SK-N-SH treated with all-trans-retinoic acid at 6 μM for 48 hours (cell line): ENCODE results near the gene LAMP5.
A peak's percentile ranks its signal among the peaks of the same experiment; 100 is the strongest.

Experiments used
- ATAC-seq: fragments of 200-7000 bp; cut with Tn5 transposase; 3 replicates; pipeline ENCODE4 v1.9.1; 2020; ENCODE audit warnings: mild to moderate bottlenecking, moderate library complexity
- ARNTL ChIP-seq: fragments of 450-650 bp; formaldehyde crosslinking; IDR thresholded peaks from 2 replicates; pipeline ENCODE4 v1.5.0; 2020; ENCODE audit warnings: low read depth, mild to moderate bottlenecking, moderate library complexity, borderline replicate concordance
- BACH2 ChIP-seq: fragments of 250-450 bp; sonication (Bioruptor Pico); IDR thresholded peaks from 2 replicates; pipeline ENCODE4 v1.9.0; 2021; ENCODE audit warnings: mild to moderate bottlenecking, borderline replicate concordance
- CSDC2 ChIP-seq: fragments of 250-450 bp; sonication (Bioruptor Pico); IDR thresholded peaks from 2 replicates; pipeline ENCODE4 v1.5.0; 2020; ENCODE audit warnings: mild to moderate bottlenecking, moderate library complexity
- ESRRG ChIP-seq: fragments of 250-450 bp; sonication (Bioruptor Pico); IDR thresholded peaks from 2 replicates; pipeline ENCODE4 v1.6.1; 2021; ENCODE audit warnings: mild to moderate bottlenecking
- GLIS3 ChIP-seq: fragments of 250-450 bp; sonication (Bioruptor Pico); IDR thresholded peaks from 2 replicates; pipeline ENCODE4 v1.5.0; 2020; ENCODE audit warnings: mild to moderate bottlenecking, moderate library complexity
- ISL1 ChIP-seq: fragments of 250-450 bp; sonication (Bioruptor Pico); IDR thresholded peaks from 2 replicates; pipeline ENCODE4 v2.1.2; 2022; ENCODE audit warnings: mild to moderate bottlenecking, moderate library complexity
- OSR1 ChIP-seq: fragments of 250-450 bp; sonication (Bioruptor Pico); IDR thresholded peaks from 2 replicates; pipeline ENCODE4 v1.8.0; 2022; ENCODE audit warnings: moderate library complexity, mild to moderate bottlenecking, inconsistent platforms
- PATZ1 ChIP-seq: fragments of 250-450 bp; sonication (Bioruptor Pico); IDR thresholded peaks from 2 replicates; pipeline ENCODE4 v1.8.0; 2020; ENCODE audit warnings: mild to moderate bottlenecking, moderate library complexity, borderline replicate concordance
- POU6F1 ChIP-seq: fragments of 250-450 bp; sonication (Bioruptor Pico); IDR thresholded peaks from 2 replicates; pipeline ENCODE4 v1.8.0; 2021; ENCODE audit warnings: low read depth, mild to moderate bottlenecking, moderate library complexity, borderline replicate concordance
- PPARA ChIP-seq: fragments of 250-450 bp; sonication (Bioruptor Pico); IDR thresholded peaks from 2 replicates; pipeline ENCODE4 v1.5.0; 2020; ENCODE audit warnings: mild to moderate bottlenecking, borderline replicate concordance
- RARB ChIP-seq: fragments of 250-450 bp; sonication (Bioruptor Pico); IDR thresholded peaks from 2 replicates; pipeline ENCODE4 v1.8.0; 2021; ENCODE audit warnings: mild to moderate bottlenecking, moderate library complexity
- SNAI2 ChIP-seq: fragments of 250-450 bp; sonication (Bioruptor Pico); IDR thresholded peaks from 2 replicates; pipeline ENCODE4 v1.5.0; 2020; ENCODE audit warnings: mild to moderate bottlenecking, moderate library complexity
- TCF4 ChIP-seq: fragments of 250-450 bp; sonication (Bioruptor Pico); IDR thresholded peaks from 2 replicates; pipeline ENCODE4 v1.8.0; 2021; ENCODE audit warnings: mild to moderate bottlenecking, moderate library complexity, borderline replicate concordance
- TOX ChIP-seq: fragments of 250-450 bp; sonication (Bioruptor Pico); IDR thresholded peaks from 2 replicates; pipeline ENCODE4 v1.8.0; 2021; ENCODE audit warnings: mild to moderate bottlenecking, moderate library complexity, borderline replicate concordance
- ZC3H10 ChIP-seq: fragments of 250-450 bp; sonication (Bioruptor Pico); IDR thresholded peaks from 2 replicates; pipeline ENCODE4 v1.5.1; 2021; ENCODE audit warnings: mild to moderate bottlenecking, moderate library complexity
- ZFP3 ChIP-seq: fragments of 250-450 bp; sonication (Bioruptor Pico); IDR thresholded peaks from 2 replicates; pipeline ENCODE4 v1.5.0; 2020; ENCODE audit warnings: mild to moderate bottlenecking, moderate library complexity
- ZFP30 ChIP-seq: fragments of 450-650 bp; formaldehyde crosslinking; IDR thresholded peaks from 2 replicates; pipeline ENCODE4 v1.5.0; 2022; ENCODE audit warnings: mild to moderate bottlenecking, moderate library complexity
- ZNF565 ChIP-seq: fragments of 450-650 bp; formaldehyde crosslinking; conservative IDR thresholded peaks from 2 replicates; pipeline ENCODE4 v1.5.0; 2020; ENCODE audit warnings: low read depth, mild to moderate bottlenecking, moderate library complexity
- ZNF70 ChIP-seq: fragments of 450-650 bp; formaldehyde crosslinking; IDR thresholded peaks from 2 replicates; pipeline ENCODE4 v1.5.0; 2020; ENCODE audit warnings: mild to moderate bottlenecking, moderate library complexity
- ZNF8 ChIP-seq: fragments of 450-650 bp; formaldehyde crosslinking; IDR thresholded peaks from 2 replicates; pipeline ENCODE4 v1.5.0; 2020; ENCODE audit warnings: mild to moderate bottlenecking, moderate library complexity
- TF ChIP-seq, protein P1 (sequence below): fragments of 250-450 bp; sonication (Bioruptor Pico); IDR thresholded peaks from 2 replicates; pipeline ENCODE4 v1.5.0; 2020; ENCODE audit warnings: mild to moderate bottlenecking, moderate library complexity
- TF ChIP-seq, protein P2 (sequence below): fragments of 250-450 bp; sonication (Bioruptor Pico); IDR thresholded peaks from 2 replicates; pipeline ENCODE4 v1.5.1; 2021; ENCODE audit warnings: mild to moderate bottlenecking, moderate library complexity

The LAMP5 gene

DNA sequence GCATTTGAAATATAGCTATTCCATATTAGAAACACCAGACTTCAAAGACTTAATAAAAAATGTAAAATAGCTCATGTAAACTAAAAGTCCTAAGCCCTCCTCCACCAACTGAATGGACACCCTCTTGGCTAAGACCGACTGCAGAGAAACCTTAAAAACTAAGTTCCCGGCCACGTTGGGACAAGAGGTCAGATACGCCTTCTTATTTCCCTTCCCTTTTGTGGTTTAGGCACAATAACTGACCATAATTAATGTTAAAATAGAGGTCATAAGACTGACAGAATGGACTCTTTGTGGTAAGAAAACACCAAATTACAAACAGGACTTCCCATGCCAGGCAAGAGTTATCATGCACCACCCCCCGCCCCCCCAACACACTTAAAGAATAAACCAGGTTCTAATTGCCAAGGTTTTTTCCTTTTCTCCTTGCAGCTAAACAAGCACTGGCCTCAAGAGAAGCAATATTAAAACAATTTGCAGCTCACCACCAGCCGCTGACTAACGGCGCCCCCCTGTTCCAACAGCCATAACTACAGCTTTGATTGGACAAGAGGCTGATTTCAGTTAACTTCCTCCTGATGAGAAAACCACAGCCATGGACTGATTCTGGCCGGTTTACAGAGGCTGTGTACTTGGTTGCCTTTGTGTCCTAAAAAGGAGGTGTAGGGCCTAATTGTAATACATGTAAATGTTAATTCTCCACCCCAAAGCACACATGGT, 10.7 kb upstream of the LAMP5 start:
- TF ChIP-seq ARNTL (no peak), ZFP30 (CRISPR knock-in tag) (no peak), ISL1 (CRISPR knock-in tag) (no peak)
- peak; percentile 62 for ATAC-seq

GRCh38 chr20:9506280-9506821, 8.0 kb upstream of the LAMP5 start:
- no peak for ATAC-seq
- TF ChIP-seq, protein P1, sequence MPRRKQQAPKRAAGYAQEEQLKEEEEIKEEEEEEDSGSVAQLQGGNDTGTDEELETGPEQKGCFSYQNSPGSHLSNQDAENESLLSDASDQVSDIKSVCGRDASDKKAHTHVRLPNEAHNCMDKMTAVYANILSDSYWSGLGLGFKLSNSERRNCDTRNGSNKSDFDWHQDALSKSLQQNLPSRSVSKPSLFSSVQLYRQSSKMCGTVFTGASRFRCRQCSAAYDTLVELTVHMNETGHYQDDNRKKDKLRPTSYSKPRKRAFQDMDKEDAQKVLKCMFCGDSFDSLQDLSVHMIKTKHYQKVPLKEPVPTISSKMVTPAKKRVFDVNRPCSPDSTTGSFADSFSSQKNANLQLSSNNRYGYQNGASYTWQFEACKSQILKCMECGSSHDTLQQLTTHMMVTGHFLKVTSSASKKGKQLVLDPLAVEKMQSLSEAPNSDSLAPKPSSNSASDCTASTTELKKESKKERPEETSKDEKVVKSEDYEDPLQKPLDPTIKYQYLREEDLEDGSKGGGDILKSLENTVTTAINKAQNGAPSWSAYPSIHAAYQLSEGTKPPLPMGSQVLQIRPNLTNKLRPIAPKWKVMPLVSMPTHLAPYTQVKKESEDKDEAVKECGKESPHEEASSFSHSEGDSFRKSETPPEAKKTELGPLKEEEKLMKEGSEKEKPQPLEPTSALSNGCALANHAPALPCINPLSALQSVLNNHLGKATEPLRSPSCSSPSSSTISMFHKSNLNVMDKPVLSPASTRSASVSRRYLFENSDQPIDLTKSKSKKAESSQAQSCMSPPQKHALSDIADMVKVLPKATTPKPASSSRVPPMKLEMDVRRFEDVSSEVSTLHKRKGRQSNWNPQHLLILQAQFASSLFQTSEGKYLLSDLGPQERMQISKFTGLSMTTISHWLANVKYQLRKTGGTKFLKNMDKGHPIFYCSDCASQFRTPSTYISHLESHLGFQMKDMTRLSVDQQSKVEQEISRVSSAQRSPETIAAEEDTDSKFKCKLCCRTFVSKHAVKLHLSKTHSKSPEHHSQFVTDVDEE (CRISPR knock-in tag): no peak
- TF ChIP-seq ZNF70 (CRISPR knock-in tag) (no peak), PPARA (no peak)

- TF ChIP-seq ESRRG (CRISPR knock-in tag) (no peak), PATZ1 (CRISPR knock-in tag) (no peak), ZFP30 (CRISPR knock-in tag) (no peak)
- TF ChIP-seq, all 23 proteins: peak for 0
These were observed 7.4 kb upstream of the LAMP5 start for GRCh38 chr20:9506964-9507369.

DNA sequence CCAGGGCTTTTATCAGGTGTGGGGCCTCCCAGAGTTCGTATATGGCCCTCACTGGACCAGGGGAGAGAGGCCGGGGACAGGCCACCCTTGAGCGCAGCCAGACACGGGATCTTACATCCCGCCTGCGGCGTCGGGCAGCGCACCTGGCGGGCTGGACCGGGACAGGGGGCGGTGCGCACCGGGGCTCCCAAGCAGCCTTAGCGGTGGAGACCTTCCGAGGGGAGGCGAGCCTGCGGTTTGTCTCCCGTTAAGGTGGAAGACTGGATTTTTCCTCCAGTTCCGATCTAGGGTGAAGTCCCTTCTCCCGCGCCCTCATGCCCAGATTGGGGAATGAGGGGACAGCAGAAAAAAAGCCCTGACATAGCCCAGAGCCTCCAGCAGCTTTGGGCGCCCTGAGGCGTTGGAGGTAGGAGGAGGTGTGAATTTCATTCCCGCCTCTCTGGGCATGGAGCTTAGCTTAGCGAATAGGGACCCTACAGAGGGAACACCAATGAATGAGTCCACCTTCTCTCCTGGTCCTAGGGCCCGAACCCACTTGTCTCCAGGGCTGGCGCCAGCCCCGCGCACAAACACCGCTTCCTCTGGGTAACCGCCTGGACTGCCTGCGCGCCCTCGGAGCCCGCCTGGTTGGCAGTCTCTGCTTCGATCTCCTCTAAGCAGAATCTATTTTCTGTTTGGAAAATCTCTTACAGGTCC, 6.7 kb upstream of the LAMP5 start:
- ATAC-seq: no peak
- TF ChIP-seq PPARA (no peak), ESRRG (CRISPR knock-in tag) (no peak), BACH2 (no peak), ZNF8 (CRISPR knock-in tag) (no peak)

More at GRCh38 chr20:9506964-9507369, 7.4 kb upstream of the LAMP5 start:
- no peak for ATAC-seq

DNA sequence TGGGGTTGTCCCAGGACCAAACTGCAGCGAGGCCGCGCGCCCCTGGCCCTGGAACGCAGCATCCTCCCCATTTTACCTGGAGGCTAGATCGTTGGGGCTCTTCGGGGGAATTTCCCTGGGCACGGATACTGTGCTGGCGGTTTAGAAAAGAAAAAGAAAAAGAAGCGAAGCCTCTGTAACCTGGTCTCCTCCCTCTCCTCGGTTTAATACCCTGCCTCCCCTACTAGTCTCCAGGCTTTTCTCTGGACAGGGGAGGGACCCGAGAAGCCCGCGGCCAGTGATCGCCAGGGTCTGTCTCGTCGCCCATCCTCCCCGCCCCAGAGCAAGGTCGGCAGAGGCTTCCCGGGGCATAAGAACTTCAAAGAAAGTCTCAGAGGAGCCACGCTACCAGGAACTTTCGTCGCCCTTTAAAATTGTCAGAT, 6.1 kb upstream of the LAMP5 start:
- TF ChIP-seq ISL1 (CRISPR knock-in tag) (no peak), CSDC2 (CRISPR knock-in tag) (no peak), ZC3H10 (CRISPR knock-in tag) (no peak), ZNF70 (CRISPR knock-in tag) (no peak), ARNTL (no peak), ZFP30 (CRISPR knock-in tag) (no peak), POU6F1 (no peak), OSR1 (no peak), RARB (CRISPR knock-in tag) (no peak), ZNF565 (no peak), ZNF8 (CRISPR knock-in tag) (no peak), TCF4 (CRISPR knock-in tag) (no peak), TOX (CRISPR knock-in tag) (no peak), GLIS3 (CRISPR knock-in tag) (no peak), SNAI2 (no peak), BACH2 (no peak), ZFP3 (CRISPR knock-in tag) (no peak)
- TF ChIP-seq, protein P2, sequence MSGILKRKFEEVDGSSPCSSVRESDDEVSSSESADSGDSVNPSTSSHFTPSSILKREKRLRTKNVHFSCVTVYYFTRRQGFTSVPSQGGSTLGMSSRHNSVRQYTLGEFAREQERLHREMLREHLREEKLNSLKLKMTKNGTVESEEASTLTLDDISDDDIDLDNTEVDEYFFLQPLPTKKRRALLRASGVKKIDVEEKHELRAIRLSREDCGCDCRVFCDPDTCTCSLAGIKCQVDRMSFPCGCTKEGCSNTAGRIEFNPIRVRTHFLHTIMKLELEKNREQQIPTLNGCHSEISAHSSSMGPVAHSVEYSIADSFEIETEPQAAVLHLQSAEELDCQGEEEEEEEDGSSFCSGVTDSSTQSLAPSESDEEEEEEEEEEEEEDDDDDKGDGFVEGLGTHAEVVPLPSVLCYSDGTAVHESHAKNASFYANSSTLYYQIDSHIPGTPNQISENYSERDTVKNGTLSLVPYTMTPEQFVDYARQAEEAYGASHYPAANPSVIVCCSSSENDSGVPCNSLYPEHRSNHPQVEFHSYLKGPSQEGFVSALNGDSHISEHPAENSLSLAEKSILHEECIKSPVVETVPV (CRISPR knock-in tag): no peak
- TF ChIP-seq, protein P1 (CRISPR knock-in tag): no peak
- no peak for ATAC-seq
